GM23248 (cell line): ENCODE measurements around the gene RTL10.

Source experiments
- EZH2 ChIP-seq: fragments of 200-600 bp; sonication (generic); IDR thresholded peaks from 2 replicates; pipeline ENCODE4 v1.6.1; 2018; ENCODE audit warnings: antibody characterized with exemption, mild to moderate bottlenecking; ENCODE audit not compliant: insufficient read depth, poor library complexity, severe bottlenecking
- EZH2phosphoT487 ChIP-seq: fragments of 200-600 bp; sonication (generic); IDR thresholded peaks from 2 replicates; pipeline ENCODE4 v1.6.1; 2018; ENCODE audit warnings: antibody characterized with exemption, moderate library complexity, mild to moderate bottlenecking, low read depth; ENCODE audit not compliant: insufficient read depth

DNA sequence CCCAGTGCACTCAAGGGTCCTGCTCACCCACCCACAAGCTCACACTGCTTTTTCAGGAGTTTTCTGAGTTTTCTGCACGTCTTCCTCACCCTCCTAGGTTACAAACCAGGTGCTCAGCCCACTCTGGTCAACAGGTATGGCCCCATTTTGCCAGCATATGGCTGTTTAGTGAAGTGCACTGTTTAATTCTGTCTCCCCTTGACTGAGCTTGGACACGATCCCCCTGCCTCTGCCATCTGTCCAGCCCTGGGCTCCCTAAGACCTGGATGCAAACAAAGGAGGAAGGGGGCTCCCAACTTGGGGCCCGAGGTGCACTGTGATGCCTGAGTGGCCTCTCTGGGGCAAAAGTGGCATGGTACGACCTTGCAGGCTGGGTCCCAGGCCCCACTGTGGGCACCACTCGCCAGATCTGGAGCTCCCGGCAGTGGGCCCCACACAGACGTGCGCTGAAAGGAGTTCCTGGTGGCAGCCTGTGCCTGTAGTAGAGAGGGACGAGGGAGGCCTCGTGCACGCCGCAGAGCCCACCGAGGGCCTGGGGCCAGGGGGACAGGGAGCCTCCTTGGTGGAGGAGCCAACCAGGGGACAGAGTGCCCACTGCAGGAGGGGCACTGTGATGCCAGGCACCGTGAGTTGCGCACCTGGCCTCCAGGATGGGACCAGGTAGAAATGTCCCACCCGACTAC lies 49.6 kb upstream of the RTL10 start:
- TF ChIP-seq EZH2 = no peak
- TF ChIP-seq EZH2phosphoT487 = no peak
